Astrocyte (in vitro differentiated cells and primary cell): ENCODE measurements around the gene ANXA7.

Experiments
- EZH2 ChIP-seq: IDR thresholded peaks from 2 replicates; pipeline ENCODE4 v1.6.1; 2012; ENCODE audit warnings: mild to moderate bottlenecking, low read length, inconsistent platforms; ENCODE audit not compliant: insufficient read depth
- TF ChIP-seq, protein P1 (sequence below): IDR thresholded peaks from 2 replicates; pipeline ENCODE4 v1.5.1; 2011; ENCODE audit warnings: low read depth, mild to moderate bottlenecking, inconsistent platforms, low read length, moderate library complexity; ENCODE audit not compliant: insufficient read depth

DNA sequence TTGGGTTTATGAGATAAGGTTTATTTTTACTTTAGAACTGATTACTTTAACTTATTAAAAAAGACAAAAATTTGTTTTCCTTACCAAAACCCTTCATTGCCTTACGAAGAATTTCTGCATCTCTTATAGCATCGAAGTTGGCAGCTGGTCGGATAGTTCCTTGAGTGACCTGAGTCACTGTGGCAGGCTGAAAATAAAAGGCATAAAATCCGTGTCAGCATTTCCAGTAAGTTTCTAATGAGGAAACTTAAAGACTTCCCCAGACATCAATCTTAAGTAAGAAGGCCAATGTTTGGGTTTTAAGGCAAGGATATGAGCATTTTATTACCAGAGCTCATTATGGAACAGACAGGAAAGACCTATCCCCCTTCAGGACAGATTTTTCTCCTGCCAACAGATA, 25.6 kb downstream of the ANXA7 start:
- TF ChIP-seq, protein P1, sequence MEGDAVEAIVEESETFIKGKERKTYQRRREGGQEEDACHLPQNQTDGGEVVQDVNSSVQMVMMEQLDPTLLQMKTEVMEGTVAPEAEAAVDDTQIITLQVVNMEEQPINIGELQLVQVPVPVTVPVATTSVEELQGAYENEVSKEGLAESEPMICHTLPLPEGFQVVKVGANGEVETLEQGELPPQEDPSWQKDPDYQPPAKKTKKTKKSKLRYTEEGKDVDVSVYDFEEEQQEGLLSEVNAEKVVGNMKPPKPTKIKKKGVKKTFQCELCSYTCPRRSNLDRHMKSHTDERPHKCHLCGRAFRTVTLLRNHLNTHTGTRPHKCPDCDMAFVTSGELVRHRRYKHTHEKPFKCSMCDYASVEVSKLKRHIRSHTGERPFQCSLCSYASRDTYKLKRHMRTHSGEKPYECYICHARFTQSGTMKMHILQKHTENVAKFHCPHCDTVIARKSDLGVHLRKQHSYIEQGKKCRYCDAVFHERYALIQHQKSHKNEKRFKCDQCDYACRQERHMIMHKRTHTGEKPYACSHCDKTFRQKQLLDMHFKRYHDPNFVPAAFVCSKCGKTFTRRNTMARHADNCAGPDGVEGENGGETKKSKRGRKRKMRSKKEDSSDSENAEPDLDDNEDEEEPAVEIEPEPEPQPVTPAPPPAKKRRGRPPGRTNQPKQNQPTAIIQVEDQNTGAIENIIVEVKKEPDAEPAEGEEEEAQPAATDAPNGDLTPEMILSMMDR = no peak
- TF ChIP-seq EZH2 = no peak
